ENCODE data around the gene GNA14.
A peak's percentile ranks its signal among the peaks of the same experiment; 100 is the strongest.
"Not testable (repeated sequence)": the region's sequence is repeated elsewhere in the genome, so short reads cannot be mapped to it uniquely, and the experiment has no call there.

Gene GNA14

DNA sequence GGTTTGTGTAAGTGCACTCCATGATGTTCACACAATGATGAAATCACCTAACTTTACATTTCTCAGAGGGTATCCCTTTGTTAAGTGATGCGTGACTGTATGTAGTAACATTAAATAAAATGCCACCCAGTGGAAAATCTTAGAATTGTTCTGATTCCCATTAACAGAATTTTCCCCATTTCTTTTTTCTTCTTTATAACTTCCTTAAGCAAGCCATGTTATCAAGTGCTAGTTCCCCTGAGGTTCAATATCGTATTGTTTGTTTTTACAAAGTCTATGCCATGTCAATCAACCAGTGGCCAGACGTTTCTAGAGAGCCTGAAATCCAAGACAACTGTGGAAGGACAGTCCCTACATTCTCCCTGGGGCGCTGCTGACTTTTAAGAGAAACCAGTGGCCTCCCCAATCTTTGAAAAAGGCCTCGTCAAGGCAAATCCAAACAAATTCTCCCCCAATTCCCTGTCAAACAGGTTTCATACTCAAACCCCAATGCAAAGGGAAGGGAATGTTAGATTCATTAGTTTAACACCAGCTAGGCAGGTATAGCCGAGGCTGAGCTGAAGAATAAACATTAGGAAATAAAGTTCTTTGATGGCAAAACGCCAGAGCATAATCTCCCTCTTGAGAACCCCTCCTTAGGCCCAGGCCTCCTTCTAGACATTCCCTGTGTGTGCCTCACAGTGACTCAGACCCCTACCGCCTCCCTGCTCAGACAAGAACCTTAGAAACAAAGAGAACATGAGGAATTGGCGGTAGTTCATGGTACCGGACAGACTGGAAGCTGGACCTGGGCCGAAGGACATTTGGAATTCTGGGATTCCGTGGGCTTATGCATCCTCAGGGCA is 198.7 kb downstream of the GNA14 start:
- peak; percentile 97 for DNase-seq (ENCODE audit: low read depth)

DNA sequence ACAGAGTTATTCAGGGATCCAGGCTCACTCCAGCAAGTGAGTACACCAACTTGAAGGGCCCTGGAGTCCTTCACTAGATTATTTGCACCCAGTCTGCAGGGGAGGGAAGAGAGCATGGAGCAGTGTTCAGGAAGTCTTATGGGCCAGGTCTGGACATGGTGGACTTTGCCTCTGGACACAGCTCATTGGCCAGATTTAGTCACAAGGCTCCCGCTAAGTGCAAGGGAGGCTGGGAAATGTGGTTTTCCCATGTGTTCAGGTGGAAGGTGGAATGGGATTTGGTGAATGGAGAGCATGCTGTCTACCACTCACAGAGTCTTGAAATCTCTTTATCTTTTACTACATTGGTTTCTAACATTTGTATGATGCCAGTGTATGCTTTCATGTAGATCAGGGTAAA is 200.5 kb downstream of the GNA14 start:
- no peak for DNase-seq (ENCODE audit: low read depth)

DNA sequence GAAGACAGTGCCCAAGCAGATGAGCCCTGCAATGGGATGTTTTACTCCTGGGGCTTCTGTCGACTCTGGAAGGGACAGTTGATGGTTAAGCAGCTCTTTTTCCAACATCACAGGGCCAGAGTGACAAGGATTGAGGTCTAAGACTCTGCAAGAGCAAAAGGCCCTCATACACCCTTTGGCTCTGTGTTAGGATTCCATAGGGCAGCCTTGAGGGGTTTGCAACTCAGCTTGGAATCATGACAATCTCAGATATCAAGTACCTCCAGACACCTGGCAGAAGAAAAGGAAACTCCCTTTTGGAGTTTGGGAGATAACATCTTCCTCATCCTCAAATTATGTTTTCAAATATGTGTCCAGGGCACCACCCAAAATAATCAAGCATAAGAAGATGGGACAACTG is 205.7 kb downstream of the GNA14 start:
- no peak for DNase-seq (ENCODE audit: low read depth)

DNA sequence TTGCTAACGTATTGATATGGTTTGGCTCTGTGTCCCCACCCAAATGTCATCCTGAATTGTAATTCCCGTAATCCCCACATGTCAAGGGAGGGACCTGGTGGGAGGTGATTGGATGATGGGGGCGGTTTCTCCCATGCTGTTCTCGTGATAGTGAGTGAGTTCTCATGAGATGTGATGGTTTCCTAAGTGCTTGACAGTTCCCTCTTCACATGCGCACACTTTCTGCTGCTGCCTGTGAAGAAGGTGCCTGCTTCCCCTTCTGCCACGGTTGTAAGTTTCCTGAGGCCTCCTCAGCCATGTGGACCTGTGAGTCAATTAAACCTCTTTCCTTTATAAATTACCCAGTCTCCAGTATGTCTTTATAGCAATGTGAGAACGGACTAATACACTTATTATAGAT is 207.0 kb downstream of the GNA14 start:
- not testable (repeated sequence) for DNase-seq (ENCODE audit: low read depth)

DNA sequence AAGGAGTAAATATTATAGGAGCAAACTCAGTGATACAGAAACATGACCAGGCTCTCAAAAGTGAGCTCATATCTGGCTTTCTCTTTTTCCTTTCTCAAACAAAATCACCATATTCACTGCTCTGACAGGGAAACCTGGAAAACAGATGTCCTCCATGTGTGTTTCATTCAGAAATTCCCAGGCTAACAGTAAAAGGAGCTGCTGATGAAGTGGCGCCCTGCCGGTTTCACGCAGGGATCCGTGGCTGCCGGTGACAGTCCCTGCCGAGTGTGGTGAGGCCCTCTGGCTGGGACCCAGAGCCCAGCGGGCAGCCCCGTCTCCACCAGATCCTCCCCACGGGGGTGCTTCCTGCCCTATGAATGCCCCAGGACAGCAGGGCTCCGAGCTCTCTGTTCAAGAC is 208.1 kb downstream of the GNA14 start:
- peak; percentile 26 for DNase-seq (ENCODE audit: low read depth)

- no peak for DNase-seq (ENCODE audit: low read depth)
These were observed 209.5 kb downstream of the GNA14 start for GRCh38 chr9:77438653-77439052.

GRCh38 chr9:77435688-77436087 is 212.4 kb downstream of the GNA14 start:
- DNase-seq (ENCODE audit: low read depth): peak; percentile 74

DNA sequence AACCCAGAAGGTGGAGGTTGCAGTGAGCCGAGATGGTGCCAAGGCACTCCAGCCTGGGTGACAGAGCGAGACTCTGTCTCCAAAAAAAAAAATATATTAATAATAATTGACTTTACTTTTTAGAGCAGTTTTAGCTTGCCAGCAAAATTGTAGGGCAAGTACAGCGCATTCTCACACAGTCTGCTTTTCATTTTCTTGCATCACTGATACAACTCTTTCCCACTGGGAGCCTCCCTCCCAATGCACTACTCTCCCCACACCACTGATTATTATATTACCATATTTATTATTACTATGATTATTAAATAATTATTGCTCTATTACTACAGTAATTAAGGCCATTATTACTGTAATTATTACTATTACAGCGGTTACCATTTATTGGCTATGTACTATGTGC is 212.8 kb downstream of the GNA14 start:
- no peak for DNase-seq (ENCODE audit: low read depth)

- DNase-seq (ENCODE audit: low read depth): peak; percentile 78
These were observed 214.3 kb downstream of the GNA14 start for GRCh38 chr9:77433675-77434445.

DNA sequence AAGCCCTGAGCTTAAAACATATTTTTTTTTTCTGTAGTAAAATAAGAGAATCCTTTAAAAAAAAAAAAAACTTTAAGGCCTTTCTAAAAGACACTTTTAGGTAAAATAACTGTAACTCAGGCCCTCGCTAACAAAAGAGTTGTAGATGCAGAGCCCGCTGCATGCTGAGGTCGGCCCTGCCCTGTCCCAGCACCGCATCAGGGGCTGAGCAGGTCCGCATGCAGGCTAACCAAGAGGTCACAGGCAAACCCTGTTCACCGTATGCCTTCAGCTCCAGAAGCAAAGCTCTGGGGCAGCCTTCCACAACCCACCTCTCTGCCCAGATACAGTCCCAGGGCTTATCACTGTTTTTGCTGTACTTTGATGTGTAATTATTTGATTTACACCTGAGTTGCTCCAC is 216.1 kb downstream of the GNA14 start:
- no peak for DNase-seq (ENCODE audit: low read depth)

GRCh38 chr9:77429928-77430327 is 218.2 kb downstream of the GNA14 start:
- no peak for DNase-seq (ENCODE audit: low read depth)

- DNase-seq (ENCODE audit: low read depth): no peak
These were observed 220.7 kb downstream of the GNA14 start for GRCh38 chr9:77427256-77427927.

GRCh38 chr9:77426712-77427111 is 221.4 kb downstream of the GNA14 start:
- no peak for DNase-seq (ENCODE audit: low read depth)

- DNase-seq (ENCODE audit: low read depth): peak; percentile 49
These were observed 223.1 kb downstream of the GNA14 start for GRCh38 chr9:77424993-77425392.

GRCh38 chr9:77423841-77424240 is 224.3 kb downstream of the GNA14 start:
- DNase-seq (ENCODE audit: low read depth): no peak

DNA sequence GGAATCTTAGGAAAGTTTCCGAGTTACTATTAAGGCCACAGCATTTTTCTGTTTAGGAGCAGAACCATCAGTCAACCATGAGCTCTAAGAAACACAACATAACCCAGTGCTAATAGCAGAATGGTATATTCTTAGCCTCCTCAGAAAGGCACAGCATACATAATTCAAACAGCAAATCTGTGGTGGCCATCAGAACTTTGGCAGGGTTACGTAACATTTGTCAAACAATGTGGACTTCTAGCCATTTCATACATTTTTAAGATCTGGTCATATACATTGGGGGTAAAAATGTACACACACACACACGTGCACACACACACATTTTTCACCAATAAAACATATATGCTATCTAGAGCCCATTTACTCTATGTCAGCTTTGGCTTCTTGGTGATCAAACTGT is 225.2 kb downstream of the GNA14 start:
- DNase-seq (ENCODE audit: low read depth): no peak

- DNase-seq (ENCODE audit: low read depth): peak; percentile 64
These were observed 226.4 kb downstream of the GNA14 start for GRCh38 chr9:77421506-77422265.

- DNase-seq (ENCODE audit: low read depth): no peak
These were observed 227.5 kb downstream of the GNA14 start for GRCh38 chr9:77420641-77421040.

DNA sequence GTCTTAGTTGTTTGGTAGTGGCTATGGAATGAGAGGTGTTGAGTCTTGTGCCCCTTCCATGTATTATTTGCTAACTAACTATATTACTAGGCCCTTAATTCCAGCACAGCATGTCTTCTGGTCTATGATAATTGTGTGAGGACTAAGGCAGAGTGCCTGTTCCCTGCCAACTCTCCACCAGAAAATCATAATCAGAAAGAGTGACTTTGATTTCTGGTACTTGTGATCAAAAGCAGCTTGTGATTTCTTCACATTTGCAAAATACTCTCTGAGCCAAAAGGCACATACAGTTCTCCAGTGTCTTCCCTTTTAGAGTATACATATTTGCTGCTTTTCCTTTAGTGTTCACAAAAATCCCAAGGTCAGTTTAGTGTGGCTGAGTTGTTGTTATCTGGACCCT is 229.9 kb downstream of the GNA14 start:
- DNase-seq (ENCODE audit: low read depth): no peak

GRCh38 chr9:77417566-77417965 is 230.6 kb downstream of the GNA14 start:
- peak; percentile 78 for DNase-seq (ENCODE audit: low read depth)

GRCh38 chr9:77408521-77408920 is 239.6 kb downstream of the GNA14 start:
- not testable (repeated sequence) for DNase-seq (ENCODE audit: low read depth)

DNA sequence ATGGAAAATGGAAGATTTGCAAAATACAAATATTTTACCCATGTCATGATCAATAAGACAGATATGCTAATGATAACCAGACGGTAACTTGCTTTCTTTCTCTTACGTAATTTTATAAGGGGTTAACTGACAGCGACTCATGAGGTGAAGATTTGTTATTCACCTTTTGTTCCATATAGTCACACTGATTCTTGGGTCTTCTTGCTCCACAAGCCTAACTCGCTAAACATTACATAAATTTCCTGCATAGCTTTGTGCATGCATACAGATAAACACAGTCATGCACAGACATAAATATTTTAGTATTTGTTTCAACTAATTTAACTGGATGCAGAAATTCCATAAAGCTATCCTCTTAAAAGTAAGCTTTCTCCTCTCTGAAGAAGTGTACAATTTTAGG is 244.9 kb downstream of the GNA14 start:
- DNase-seq (ENCODE audit: low read depth): peak; percentile 38

Data from iris pigment epithelial cell (primary cell).